Suppressor macrophage treated with lipopolysaccharide for 4 hours (primary cell): Measurements from ENCODE around the gene CTSW.

Source experiments
- DNase-seq: peaks from one replicate; pipeline ENCODE4 v3.0.0-alpha.2; 2020

CTSW gene

GRCh38 chr11:65932558-65932919 is 52.9 kb downstream of the CTSW start:
- DNase-seq, result peak; percentile 16
